ENCODE data around the gene ATAD2B. TPM values are rescaled to one million over a fixed set of nuclear protein-coding genes. Genes with fewer than 3 reads are reported as not detected.
"Not testable (repeated sequence)": the region's sequence is repeated elsewhere in the genome, so short reads cannot be mapped to it uniquely, and the experiment has no call there.

Gene ATAD2B
- total RNA-seq, 8 experiments from 2014 or later = 10.8 to 27.0 (median 20.3) TPM

- in situ Hi-C loops (cut with MboI; ENCODE audit: low pct_unique_long_range_greater_than_20kb in 2 of 9, low sequenced_read_pairs in 9 of 9, unreplicated experiment in 9 of 9) = no loop called here
- 88 to 100% (median 100%) methylated on average over 1 of the region's 1 CpG; no CpG with 5 or more reads in 6 of the 10 experiments for WGBS, 10 experiments
- Histone ChIP-seq H3K4me3 (no peak overlapping the region), H3K27ac (no peak overlapping the region), H3K4me1 (replicated peaks in 1 of 2) (no peaks in the 10 kb centered on the region)
- ATAC-seq (replicated peaks in 6 of 8) = no peak
Observed at GRCh38 chr2:23794234-23794633, 132.7 kb downstream of the ATAD2B start.

GRCh38 chr2:23793476-23793875 is 133.4 kb downstream of the ATAD2B start:
- no peak overlapping the region for H3K27ac ChIP-seq
- H3K4me1 ChIP-seq (replicated peaks in 1 of 2) = no peaks in the 10 kb centered on the region
- 64 to 100% (median 95%) methylated on average over 1 to 2 of the region's 2 CpGs; no CpG with 5 or more reads in 1 of the 10 experiments for WGBS, 10 experiments
- no peak for ATAC-seq (replicated peaks in 6 of 8)
- H3K4me3 ChIP-seq = no peak overlapping the region
- in situ Hi-C loops (cut with MboI; ENCODE audit: low pct_unique_long_range_greater_than_20kb in 2 of 9, low sequenced_read_pairs in 9 of 9, unreplicated experiment in 9 of 9) = no loop called here

GRCh38 chr2:23791030-23791429 is 135.9 kb downstream of the ATAD2B start:
- ATAC-seq (replicated peaks in 6 of 8) = no peak
- no peak overlapping the region for H3K4me3 ChIP-seq
- in situ Hi-C loops (cut with MboI; ENCODE audit: low pct_unique_long_range_greater_than_20kb in 2 of 9, low sequenced_read_pairs in 9 of 9, unreplicated experiment in 9 of 9) = no loop called here
- H3K4me1 ChIP-seq (replicated peaks in 1 of 2) = no peaks in the 10 kb centered on the region
- no peak overlapping the region for H3K27ac ChIP-seq

- Histone ChIP-seq H3K4me3 (no peak overlapping the region), H3K27ac (no peak overlapping the region), H3K4me1 (replicated peaks in 1 of 2) (no peaks in the 10 kb centered on the region)
- in situ Hi-C loops (cut with MboI; ENCODE audit: low pct_unique_long_range_greater_than_20kb in 2 of 9, low sequenced_read_pairs in 9 of 9, unreplicated experiment in 9 of 9) = no loop called here
- WGBS, 10 experiments = 67 to 100% (median 100%) methylated on average over 1 of the region's 1 CpG
- ATAC-seq (replicated peaks in 6 of 8) = no peak
Observed at GRCh38 chr2:23789012-23789411, 137.9 kb downstream of the ATAD2B start.

- no peak overlapping the region for H3K27ac ChIP-seq
- no peak overlapping the region for H3K4me3 ChIP-seq
- in situ Hi-C loops (cut with MboI; ENCODE audit: low pct_unique_long_range_greater_than_20kb in 2 of 9, low sequenced_read_pairs in 9 of 9, unreplicated experiment in 9 of 9) = no loop called here
- H3K4me1 ChIP-seq (replicated peaks in 1 of 2) = no peaks in the 10 kb centered on the region
- ATAC-seq (replicated peaks in 6 of 8) = no peak
- 30 to 100% (median 100%) methylated on average over 1 of the region's 1 CpG; no CpG with 5 or more reads in 2 of the 10 experiments for WGBS, 10 experiments
Observed at GRCh38 chr2:23788100-23788499, 138.8 kb downstream of the ATAD2B start.

- Histone ChIP-seq H3K4me1 (replicated peaks in 1 of 2) (no peaks in the 10 kb centered on the region), H3K4me3 (no peak overlapping the region), H3K27ac (no peak overlapping the region)
- ATAC-seq (replicated peaks in 6 of 8) = no peak
- in situ Hi-C loops (cut with MboI; ENCODE audit: low pct_unique_long_range_greater_than_20kb in 2 of 9, low sequenced_read_pairs in 9 of 9, unreplicated experiment in 9 of 9) = no loop called here
Observed at GRCh38 chr2:23784971-23785370, 142.0 kb downstream of the ATAD2B start.

GRCh38 chr2:23782646-23783045 is 144.3 kb downstream of the ATAD2B start:
- ATAC-seq (replicated peaks in 6 of 8) = no peak
- no peak overlapping the region for H3K27ac ChIP-seq
- H3K4me1 ChIP-seq (replicated peaks in 1 of 2) = no peaks in the 10 kb centered on the region
- in situ Hi-C loops (cut with MboI; ENCODE audit: low pct_unique_long_range_greater_than_20kb in 2 of 9, low sequenced_read_pairs in 9 of 9, unreplicated experiment in 9 of 9) = no loop called here
- no peak overlapping the region for H3K4me3 ChIP-seq
- WGBS, 10 experiments = 88 to 100% (median 100%) methylated on average over 1 of the region's 1 CpG; no CpG with 5 or more reads in 3 of the 10 experiments

- Histone ChIP-seq H3K27ac (no peak overlapping the region), H3K4me3 (no peak overlapping the region), H3K4me1 (replicated peaks in 1 of 2) (no peaks in the 10 kb centered on the region)
- in situ Hi-C loops (cut with MboI; ENCODE audit: low pct_unique_long_range_greater_than_20kb in 2 of 9, low sequenced_read_pairs in 9 of 9, unreplicated experiment in 9 of 9) = no loop called here
- no peak for ATAC-seq (replicated peaks in 6 of 8)
- 82 to 100% (median 100%) methylated on average over 1 to 2 of the region's 2 CpGs; no CpG with 5 or more reads in 1 of the 10 experiments for WGBS, 10 experiments
Observed at GRCh38 chr2:23782126-23782525, 144.8 kb downstream of the ATAD2B start.

- H3K4me3 ChIP-seq; in situ Hi-C loops (cut with MboI; ENCODE audit: low pct_unique_long_range_greater_than_20kb in 2 of 9, low sequenced_read_pairs in 9 of 9, unreplicated experiment in 9 of 9); H3K4me1 ChIP-seq (replicated peaks in 1 of 2); H3K27ac ChIP-seq; ATAC-seq (replicated peaks in 6 of 8): not testable (repeated sequence)
- 83 to 100% (median 98%) methylated on average over 6 to 10 of the region's 10 CpGs; no CpG with 5 or more reads in 5 of the 10 experiments for WGBS, 10 experiments
Observed at GRCh38 chr2:23780465-23780864, 146.5 kb downstream of the ATAD2B start.

- Histone ChIP-seq H3K27ac (no peak overlapping the region), H3K4me1 (replicated peaks in 1 of 2) (no peaks in the 10 kb centered on the region), H3K4me3 (no peak overlapping the region)
- in situ Hi-C loops (cut with MboI; ENCODE audit: low pct_unique_long_range_greater_than_20kb in 2 of 9, low sequenced_read_pairs in 9 of 9, unreplicated experiment in 9 of 9) = no loop called here
- no peak for ATAC-seq (replicated peaks in 6 of 8)
- WGBS, 10 experiments = 21 to 95% (median 86%) methylated on average over 1 to 2 of the region's 2 CpGs; no CpG with 5 or more reads in 1 of the 10 experiments
Observed at GRCh38 chr2:23777826-23778225, 149.1 kb downstream of the ATAD2B start.

GRCh38 chr2:23776021-23776420 is 150.9 kb downstream of the ATAD2B start:
- WGBS, 10 experiments = 80 to 96% (median 90%) methylated on average over 1 to 6 of the region's 6 CpGs; no CpG with 5 or more reads in 4 of the 10 experiments
- H3K27ac ChIP-seq = no peak overlapping the region
- no peak overlapping the region for H3K4me3 ChIP-seq
- no peak for ATAC-seq (replicated peaks in 6 of 8)
- H3K4me1 ChIP-seq (replicated peaks in 1 of 2) = no peaks in the 10 kb centered on the region
- in situ Hi-C loops (cut with MboI; ENCODE audit: low pct_unique_long_range_greater_than_20kb in 2 of 9, low sequenced_read_pairs in 9 of 9, unreplicated experiment in 9 of 9) = no loop called here

- in situ Hi-C loops (cut with MboI; ENCODE audit: low pct_unique_long_range_greater_than_20kb in 2 of 9, low sequenced_read_pairs in 9 of 9, unreplicated experiment in 9 of 9) = no loop called here
- no peak for ATAC-seq (replicated peaks in 6 of 8)
- Histone ChIP-seq H3K27ac (no peak overlapping the region), H3K4me1 (replicated peaks in 1 of 2) (no peaks in the 10 kb centered on the region), H3K4me3 (no peak overlapping the region)
- 92 to 100% (median 97%) methylated on average over 2 to 7 of the region's 7 CpGs; no CpG with 5 or more reads in 6 of the 10 experiments for WGBS, 10 experiments
Observed at GRCh38 chr2:23772684-23773083, 154.2 kb downstream of the ATAD2B start.

GRCh38 chr2:23772056-23772455 is 154.9 kb downstream of the ATAD2B start:
- H3K4me1 ChIP-seq (replicated peaks in 1 of 2) = no peaks in the 10 kb centered on the region
- no peak overlapping the region for H3K4me3 ChIP-seq
- H3K27ac ChIP-seq = no peak overlapping the region
- ATAC-seq (replicated peaks in 6 of 8) = no peak
- in situ Hi-C loops (cut with MboI; ENCODE audit: low pct_unique_long_range_greater_than_20kb in 2 of 9, low sequenced_read_pairs in 9 of 9, unreplicated experiment in 9 of 9) = no loop called here
- 50 to 100% (median 91%) methylated on average over 1 of the region's 1 CpG; no CpG with 5 or more reads in 1 of the 10 experiments for WGBS, 10 experiments

GRCh38 chr2:23769364-23769763 is 157.6 kb downstream of the ATAD2B start:
- 50 to 100% (median 90%) methylated on average over 1 to 4 of the region's 5 CpGs; no CpG with 5 or more reads in 1 of the 10 experiments for WGBS, 10 experiments
- ATAC-seq (replicated peaks in 6 of 8) = peak in 1 of 8 experiments; percentile 12
- Histone ChIP-seq H3K4me1 (replicated peaks in 1 of 2) (no peaks in the 10 kb centered on the region), H3K27ac (no peak overlapping the region), H3K4me3 (no peak overlapping the region)
- in situ Hi-C loops (cut with MboI; ENCODE audit: low pct_unique_long_range_greater_than_20kb in 2 of 9, low sequenced_read_pairs in 9 of 9, unreplicated experiment in 9 of 9) = no loop called here
